HL-60/S4 treated with phorbol 12-myristate 13-acetate at 8.2 ng/mL for 4 days and 3 days (cell line): ENCODE measurements around the gene EPC2.
"Not testable (repeated sequence)": the region's sequence is repeated elsewhere in the genome, so short reads cannot be mapped to it uniquely, and the experiment has no call there.

Source experiments
- in situ Hi-C: fragments of 300-500 bp; cut with MboI; formaldehyde crosslinking; loops from 2 replicates; pipeline ENCODE4 v1.15.0; 2022; ENCODE audit warnings: low sequenced_read_pairs

The EPC2 gene

DNA sequence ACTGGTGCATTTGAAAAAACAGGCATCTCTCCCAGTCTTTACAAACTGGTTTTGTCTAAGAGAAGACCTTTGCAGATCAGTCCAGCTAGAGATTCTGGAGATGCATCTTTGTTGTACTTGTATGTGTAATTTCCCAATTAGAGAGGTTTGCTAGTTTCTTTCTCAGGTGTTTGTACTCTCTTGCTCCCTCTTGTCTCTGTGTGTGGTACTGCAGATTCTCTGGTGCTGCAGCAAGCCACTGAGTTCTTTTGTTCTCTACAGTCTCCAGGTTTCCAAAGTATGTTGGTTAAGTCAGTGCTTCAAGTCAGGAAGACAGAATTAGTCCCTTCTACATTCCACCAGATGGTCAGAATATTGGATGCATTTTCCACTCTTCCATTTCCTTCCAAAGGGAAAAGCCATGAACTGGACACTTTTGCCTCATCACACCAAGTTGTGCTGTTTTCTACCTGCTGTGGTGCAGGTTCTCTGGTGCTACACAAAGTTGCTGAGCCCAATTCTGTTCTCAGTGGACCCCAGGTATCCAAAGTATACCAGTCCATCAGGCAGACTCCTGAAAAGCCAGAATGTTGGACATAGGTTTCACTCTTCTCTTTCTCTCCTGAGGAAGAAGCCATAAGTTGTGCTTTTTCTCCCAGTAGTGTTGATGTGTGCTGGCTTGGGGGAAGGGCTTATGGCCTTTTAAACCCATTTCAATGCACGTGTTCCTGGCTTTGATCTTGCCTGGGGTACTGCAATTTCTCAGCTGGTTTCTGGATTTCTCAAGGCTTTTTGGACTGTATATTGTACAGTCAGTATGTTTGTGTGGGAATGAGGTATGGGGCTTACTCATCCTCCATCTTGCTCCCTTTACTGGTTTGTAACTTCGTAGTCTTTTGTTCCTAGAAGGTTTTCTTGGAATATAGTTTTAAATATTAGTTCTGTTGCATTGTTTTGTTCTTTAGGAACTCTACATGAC, 29.8 kb downstream of the EPC2 start:
- in situ Hi-C loops = no loop called here

- in situ Hi-C loops = no loop called here
These were observed 31.2 kb downstream of the EPC2 start for GRCh38 chr2:148675708-148676107.

DNA sequence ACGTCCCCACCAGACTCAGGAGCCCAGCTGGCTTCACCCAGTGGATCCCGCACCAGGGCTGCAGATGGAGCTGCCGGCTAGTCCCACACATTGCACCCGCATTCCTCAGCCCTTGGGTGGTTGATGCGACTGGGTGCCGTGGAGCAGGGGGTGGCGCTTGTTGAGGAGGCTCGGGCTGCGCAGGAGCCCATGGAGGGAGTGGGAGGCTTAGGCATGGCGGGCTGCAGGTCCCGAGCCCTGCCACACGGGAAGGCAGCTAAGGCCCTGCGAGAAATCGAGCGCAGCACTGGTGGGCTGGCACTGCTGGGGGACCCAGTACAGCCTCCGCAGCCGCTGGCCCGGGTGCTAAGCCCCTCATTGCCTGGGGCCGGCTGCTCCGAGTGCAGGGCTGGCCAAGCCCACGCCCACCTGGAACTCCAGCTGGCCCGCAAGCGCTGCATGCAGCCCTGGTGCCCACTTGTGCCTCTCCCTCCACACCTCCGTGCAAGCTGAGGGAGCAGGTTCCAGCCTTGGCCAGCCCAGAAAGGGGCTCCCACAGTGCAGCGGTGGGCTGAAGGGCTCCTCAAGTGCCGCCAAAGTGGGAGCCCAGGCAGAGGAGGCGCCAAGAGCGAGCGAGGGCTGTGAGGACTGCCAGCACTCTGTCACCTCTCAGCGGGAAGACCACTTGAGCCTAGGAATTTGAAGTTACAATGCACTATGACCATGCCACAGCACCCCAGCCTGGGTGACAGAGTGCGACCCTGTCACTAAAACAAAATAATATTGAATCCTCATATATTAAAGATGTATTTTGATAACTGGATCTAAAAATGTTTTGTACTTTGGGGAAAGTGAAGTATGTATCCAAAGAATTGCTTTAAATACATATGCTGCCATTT, 34.0 kb downstream of the EPC2 start:
- in situ Hi-C loops = not testable (repeated sequence)

DNA sequence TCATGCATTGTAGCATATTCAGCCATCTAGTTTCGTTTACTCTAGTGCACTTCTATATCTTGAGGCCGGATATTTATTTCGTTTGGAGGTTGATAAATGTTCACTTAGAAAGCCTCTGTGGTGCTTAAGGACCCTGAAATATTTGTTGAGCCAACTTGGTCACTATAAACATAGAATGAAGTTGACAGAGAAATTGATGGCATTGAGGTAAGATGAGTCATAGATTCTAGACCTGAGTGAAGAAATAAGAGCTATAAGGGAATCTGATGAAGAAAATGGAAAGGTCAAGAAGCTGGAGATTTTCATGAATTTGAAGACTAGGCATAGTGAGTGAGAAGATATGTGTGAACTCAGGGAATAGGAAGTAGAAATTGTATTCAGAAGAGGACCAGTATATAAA, 35.9 kb downstream of the EPC2 start:
- in situ Hi-C loops = no loop called here

DNA sequence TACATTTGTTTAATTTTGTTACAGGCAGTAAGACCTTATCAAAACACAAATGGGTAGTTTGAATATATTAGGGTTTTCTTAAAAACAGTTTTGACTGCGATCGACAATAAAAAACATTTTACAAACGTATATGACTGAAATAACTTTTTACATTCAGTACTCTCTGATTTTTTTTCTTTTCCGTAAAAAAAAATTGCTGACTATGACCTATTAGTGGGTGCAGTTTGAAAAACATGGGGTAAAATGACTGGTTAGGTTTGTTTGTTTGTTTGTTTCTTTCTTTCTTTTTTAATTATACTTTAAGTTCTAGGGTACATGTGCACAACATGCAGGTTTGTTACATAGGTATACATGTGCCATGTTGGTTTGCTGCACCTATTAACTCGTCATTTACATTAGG, 36.9 kb downstream of the EPC2 start:
- in situ Hi-C loops = no loop called here

DNA sequence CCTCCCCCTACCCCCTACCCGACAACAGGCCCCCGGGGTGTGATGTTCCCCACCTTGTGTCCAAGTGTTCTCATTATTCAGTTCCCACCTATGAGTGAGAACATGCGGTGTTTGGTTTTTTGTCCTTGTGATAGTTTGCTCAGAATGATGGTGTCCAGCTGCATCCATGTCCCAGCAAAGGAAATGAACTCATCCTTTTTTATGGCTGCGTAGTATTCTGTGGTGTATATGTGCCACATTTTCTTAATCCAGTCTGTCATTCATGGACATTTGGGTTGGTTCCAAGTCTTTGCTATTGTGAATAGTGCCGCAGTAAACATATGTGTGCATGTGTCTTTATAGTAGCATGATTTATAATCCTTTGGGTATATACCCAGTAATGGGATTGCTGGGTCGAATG, 37.3 kb downstream of the EPC2 start:
- in situ Hi-C loops = not testable (repeated sequence)

DNA sequence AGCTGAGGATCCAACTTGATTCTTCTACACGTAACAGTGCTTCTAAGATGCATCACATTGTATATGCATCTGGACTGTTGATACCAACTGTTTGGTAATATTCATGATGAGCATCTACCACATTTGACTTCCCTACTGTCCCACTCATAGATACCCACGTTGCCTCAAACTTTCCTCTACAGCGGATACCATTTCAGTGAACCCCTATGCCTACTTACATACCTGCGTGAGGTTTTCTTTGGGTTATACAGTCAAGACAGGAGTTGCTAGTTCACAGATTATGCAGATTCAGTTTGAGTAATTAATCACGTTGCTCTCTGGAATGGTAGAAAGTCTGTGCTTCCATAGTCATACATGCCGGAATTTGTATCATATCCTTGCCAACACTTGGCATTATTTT, 40.0 kb downstream of the EPC2 start:
- in situ Hi-C loops = no loop called here

DNA sequence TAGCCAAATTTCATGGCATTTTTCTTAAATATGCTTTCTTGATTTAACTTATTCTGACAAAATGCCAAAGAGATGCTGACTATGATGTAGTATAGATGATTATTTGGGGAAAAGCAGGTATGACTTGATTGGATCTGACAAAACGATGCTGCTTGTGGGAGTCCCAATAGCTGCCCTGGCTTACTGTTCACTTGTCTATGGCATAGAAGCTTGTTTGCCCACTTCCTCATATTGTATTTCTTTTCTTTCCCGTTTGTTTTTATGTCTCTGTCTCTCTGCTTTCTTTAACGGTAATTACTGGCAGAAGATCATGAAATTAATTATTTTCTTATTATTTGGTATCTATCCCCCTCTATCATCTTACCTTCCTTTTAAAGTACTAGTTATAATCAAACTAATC, 43.0 kb downstream of the EPC2 start:
- in situ Hi-C loops = no loop called here

DNA sequence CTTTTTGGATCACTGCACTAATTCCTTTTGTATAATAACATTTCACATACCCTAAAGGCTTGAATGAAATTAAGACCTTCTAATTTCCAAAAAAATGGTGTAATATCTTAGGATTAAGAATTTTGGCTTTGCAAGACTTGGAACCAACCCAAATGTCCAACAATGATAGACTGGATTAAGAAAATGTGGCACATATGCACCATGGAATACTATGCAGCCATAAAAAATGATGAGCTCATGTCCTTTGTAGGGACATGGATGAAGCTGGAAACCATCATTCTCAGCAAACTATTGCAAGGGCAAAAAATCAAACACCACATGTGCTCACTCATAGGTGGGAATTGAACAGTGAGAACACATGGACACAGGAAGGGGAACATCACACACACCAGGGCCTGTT, 43.5 kb downstream of the EPC2 start:
- in situ Hi-C loops = not testable (repeated sequence)

DNA sequence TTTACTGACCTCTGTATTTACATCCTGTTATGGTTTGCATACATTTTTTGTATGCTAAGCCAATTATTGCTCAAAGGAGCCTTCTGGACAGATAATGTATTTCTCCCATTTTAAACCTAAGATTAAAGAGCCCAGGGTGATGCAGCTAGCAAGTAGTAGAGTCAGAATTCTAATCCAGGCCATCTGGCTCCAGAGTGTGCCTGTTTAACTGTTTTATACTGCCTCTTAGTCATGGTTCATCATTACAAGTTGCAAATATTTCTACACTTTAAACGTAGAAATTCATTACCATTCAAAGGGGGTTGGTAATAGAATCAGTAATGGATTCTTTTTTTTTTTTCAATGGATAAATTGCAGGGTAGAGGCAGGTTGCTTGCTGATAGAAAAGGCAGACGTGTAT, 52.4 kb downstream of the EPC2 start:
- in situ Hi-C loops = no loop called here

DNA sequence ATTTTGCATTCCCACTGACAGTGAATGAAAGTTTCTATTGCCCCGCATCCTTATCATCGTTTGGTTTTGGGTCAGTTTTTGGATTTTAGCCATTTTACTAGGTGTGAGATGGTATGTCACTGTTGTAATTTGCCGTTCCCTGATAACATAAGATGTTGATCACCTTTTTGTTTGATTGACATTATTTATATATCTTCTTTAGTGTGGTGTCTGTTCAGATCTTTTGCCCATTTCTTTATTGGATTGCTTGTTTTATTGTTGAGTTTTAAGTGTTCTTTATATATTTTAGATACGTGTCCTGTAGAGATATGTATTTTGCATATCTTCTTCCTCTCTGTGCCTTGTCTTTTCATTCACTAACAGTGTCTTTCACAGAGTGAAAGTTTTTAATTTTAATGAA, 55.3 kb downstream of the EPC2 start:
- in situ Hi-C loops = no loop called here

DNA sequence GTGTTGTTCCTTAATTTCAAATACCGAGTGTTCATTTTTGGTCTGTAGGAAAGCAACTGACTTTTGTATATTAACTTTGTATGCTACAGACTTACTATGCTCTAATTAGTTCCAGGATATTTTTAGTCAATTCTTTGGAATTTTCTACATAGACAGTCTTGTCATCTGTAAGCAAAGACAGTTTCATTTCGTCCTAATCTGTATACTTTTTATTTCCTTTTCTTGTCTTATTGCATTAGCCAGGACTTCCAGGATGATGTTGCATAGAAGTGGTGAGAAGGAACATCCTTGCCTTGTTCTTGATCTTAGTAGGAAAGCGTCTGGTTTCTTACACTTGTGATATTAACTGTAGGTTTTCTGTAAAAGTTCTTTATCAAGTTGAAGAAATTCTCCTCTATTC, 56.5 kb downstream of the EPC2 start:
- in situ Hi-C loops = no loop called here

DNA sequence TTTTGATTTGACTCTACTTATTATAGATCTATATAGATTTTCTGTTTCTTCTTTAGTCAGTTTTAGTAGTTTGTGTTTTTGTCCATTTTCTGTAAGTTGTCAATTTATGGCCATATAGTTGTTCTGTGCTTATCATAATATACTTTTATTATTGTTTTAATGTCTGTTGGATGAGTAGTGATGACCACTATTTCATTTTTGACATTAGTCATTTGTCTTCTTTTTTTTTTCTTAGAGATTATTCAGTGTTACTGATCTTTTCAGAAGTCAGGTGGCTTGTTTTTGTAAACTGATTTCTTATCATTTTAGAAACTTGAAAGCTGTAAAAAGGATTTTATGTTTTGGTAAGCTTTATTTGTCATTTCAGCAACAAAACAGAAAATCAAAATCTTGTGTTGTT, 57.3 kb downstream of the EPC2 start:
- in situ Hi-C loops = no loop called here

GRCh38 chr2:148702475-148702874, 57.9 kb downstream of the EPC2 start:
- in situ Hi-C loops = no loop called here

DNA sequence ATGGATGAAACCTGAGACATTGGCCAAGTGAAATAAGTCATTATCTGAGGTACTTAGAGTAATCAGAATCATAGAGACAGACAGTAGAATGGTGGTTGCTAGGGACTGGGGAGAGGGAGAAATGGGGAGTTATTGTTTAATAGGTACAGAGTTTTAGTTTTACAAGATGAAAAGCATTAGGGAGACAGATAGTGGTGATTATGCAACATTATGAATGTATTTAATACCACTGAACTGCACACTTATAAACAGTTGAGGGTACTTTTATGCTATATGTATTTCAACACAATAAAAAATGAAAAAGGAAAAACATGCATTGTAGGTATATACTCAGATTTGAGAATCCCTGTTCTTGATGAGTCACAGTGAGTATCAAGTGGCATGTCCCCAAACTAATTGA, 59.7 kb downstream of the EPC2 start:
- in situ Hi-C loops = no loop called here

DNA sequence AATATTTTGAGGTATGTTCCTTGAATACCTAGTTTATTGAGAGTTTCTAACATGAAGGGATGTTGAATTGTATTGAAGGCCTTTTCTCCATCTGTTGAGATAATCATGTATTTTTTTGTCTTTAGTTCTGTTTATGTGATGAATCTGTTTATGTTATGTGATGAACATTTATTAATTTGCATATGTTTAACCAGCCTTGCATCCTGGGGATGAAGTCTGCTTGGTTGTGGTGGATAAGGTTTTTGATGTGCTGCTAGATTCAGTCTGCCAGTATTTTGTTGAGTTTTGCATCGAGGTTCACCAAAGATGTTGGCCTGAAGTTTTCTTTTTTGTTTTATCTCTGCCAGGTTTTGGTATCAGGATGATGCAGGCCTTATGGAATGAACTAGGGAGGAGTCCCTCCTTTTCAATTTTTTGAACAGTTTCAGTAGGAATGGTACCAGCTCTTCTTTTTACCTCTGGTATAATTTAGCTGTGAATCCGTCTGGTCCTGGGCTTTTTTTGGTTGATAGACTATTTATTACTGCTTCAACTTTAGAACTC, 71.9 kb downstream of the EPC2 start:
- in situ Hi-C loops = no loop called here

- in situ Hi-C loops = no loop called here
These were observed 73.5 kb downstream of the EPC2 start for GRCh38 chr2:148718039-148718438.

GRCh38 chr2:148719195-148719749, 74.7 kb downstream of the EPC2 start:
- in situ Hi-C loops = no loop called here

- in situ Hi-C loops = no loop called here
These were observed 75.4 kb downstream of the EPC2 start for GRCh38 chr2:148719941-148720436.

- in situ Hi-C loops = no loop called here
These were observed 76.0 kb downstream of the EPC2 start for GRCh38 chr2:148720501-148721001.

- in situ Hi-C loops = no loop called here
These were observed 77.0 kb downstream of the EPC2 start for GRCh38 chr2:148721520-148721931.
